AG04450 (cell line): ENCODE results near the gene EMILIN1. TPM values are rescaled to one million over a fixed set of nuclear protein-coding genes. Genes with fewer than 3 reads are reported as not detected.

Experiments
- CTCF ChIA-PET: fragments of 300-600, 350-600 bp; formaldehyde crosslinking; extraction: SDS; loops from one replicate; lab custom pipeline; 2022; ENCODE audit warnings: antibody characterized with exemption, inconsistent platforms; lab: Charles Lee
- POLR2A ChIA-PET: fragments of 350-600 bp; formaldehyde crosslinking; extraction: SDS; loops from one replicate; lab custom pipeline; 2021; ENCODE audit warnings: antibody characterized with exemption, inconsistent platforms; lab: Yijun Ruan, JAX
- DNase-seq: peaks from one replicate; pipeline ENCODE4 v3.0.0-alpha.2; 2011; ENCODE audit warnings: low read depth, low spot score
- H3K27ac ChIP-seq: one replicate; pipeline ENCODE4 v1.5.1; 2012; ENCODE audit warnings: low read depth, low read length, control low read depth
- H3K27me3 ChIP-seq: one replicate; pipeline ENCODE4 v1.6.0; 2012; ENCODE audit warnings: low read length; ENCODE audit not compliant: control insufficient read depth, insufficient read depth
- H3K4me3 ChIP-seq: 2 replicates; pipeline ENCODE4 v1.5.1; 2011; ENCODE audit warnings: mild to moderate bottlenecking, low read depth, low read length, control low read depth
- H3K9me3 ChIP-seq: 2 replicates; pipeline ENCODE4 v1.5.1; 2012; ENCODE audit warnings: low read length; ENCODE audit not compliant: control insufficient read depth, insufficient read depth
- polyA plus RNA-seq: library from polyadenylated mRNA; depleted of rRNA; stranded (reverse); fragments of >200 nt; gene quantifications from 2 replicates; pipeline ENCODE4 v1.2.3, GENCODE V29; 2011
- TF ChIP-seq, protein P1 (sequence below): IDR thresholded peaks from 2 replicates; pipeline ENCODE4 v1.5.1; 2011; ENCODE audit warnings: low read depth, low read length, control low read depth, inconsistent platforms

The EMILIN1 gene
- polyA plus RNA-seq, 1 experiment, result 68.3 TPM

DNA sequence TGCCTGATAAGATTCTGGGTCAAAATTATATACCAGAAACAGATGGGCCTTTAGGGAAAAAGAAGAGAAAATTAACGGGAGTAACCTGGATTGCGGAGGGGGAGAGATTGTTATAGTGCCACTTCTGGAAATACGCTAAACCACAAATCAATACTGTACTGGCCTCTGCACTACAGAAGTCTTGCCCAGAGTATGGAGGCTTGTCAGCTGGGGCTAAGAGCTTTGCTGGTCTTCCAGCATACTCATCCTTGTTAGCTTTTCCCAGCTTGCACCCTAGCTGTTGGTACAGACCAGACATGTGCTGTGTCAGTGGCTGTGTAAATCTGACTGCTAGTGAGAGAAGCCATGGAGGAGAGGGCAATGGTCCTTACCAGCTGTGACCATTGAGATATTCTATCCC lies 18.1 kb upstream of the EMILIN1 start:
- CTCF ChIA-PET, result no interaction called here

DNA sequence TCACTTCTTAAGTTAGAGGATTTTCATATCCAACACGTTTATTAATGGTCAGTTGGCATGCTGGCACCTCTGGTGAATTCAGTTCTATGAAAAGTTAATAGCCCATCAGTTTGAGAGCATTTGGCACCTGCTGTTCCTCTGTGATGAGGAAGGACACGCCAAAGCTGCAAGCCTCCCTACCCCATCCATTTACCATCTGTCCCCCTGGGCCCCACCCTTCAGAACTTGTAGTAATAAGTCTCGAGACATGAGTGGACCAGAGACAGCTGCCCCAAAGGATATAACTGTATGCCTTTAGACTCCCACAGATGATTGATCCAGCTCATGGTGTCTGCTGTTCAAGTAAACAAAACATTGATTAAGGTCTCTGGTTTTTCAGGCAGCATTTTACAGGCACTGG lies 13.3 kb upstream of the EMILIN1 start:
- CTCF ChIA-PET, result interaction anchor here (1.0 kb wide), 1 partner anchor 13 kb away, joined by 4 read pairs; the partner anchor contains the start of gene EMILIN1
- DNase-seq, result no peak
- Histone ChIP-seq H3K4me3 (no peak overlapping the region), H3K27me3 (no peaks in the 10 kb centered on the region), H3K9me3 (no peaks in the 10 kb centered on the region), H3K27ac (no peak overlapping the region)
- TF ChIP-seq, protein P1, sequence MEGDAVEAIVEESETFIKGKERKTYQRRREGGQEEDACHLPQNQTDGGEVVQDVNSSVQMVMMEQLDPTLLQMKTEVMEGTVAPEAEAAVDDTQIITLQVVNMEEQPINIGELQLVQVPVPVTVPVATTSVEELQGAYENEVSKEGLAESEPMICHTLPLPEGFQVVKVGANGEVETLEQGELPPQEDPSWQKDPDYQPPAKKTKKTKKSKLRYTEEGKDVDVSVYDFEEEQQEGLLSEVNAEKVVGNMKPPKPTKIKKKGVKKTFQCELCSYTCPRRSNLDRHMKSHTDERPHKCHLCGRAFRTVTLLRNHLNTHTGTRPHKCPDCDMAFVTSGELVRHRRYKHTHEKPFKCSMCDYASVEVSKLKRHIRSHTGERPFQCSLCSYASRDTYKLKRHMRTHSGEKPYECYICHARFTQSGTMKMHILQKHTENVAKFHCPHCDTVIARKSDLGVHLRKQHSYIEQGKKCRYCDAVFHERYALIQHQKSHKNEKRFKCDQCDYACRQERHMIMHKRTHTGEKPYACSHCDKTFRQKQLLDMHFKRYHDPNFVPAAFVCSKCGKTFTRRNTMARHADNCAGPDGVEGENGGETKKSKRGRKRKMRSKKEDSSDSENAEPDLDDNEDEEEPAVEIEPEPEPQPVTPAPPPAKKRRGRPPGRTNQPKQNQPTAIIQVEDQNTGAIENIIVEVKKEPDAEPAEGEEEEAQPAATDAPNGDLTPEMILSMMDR, result no peak
- POLR2A ChIA-PET, result interaction anchor here (0.5 to 1.1 kb wide), 3 partner anchors 16 to 246 kb away, joined by 3 to 4 read pairs (median 3); no protein-coding TSS in a partner anchor

More for the DNA sequence above, 18.1 kb upstream of the EMILIN1 start:
- POLR2A ChIA-PET, result interaction anchor here (0.7 to 3.0 kb wide), 6 partner anchors 10 to 51 kb away, joined by 3 to 10 read pairs (median 4); partner anchors contain the start of gene OST4
- H3K9me3 ChIP-seq, result no peaks in the 10 kb centered on the region
- no peak for DNase-seq
- no peak overlapping the region for H3K4me3 ChIP-seq
- H3K27me3 ChIP-seq, result no peaks in the 10 kb centered on the region
- H3K27ac ChIP-seq, result no peak overlapping the region
- TF ChIP-seq, protein P1, result no peak

DNA sequence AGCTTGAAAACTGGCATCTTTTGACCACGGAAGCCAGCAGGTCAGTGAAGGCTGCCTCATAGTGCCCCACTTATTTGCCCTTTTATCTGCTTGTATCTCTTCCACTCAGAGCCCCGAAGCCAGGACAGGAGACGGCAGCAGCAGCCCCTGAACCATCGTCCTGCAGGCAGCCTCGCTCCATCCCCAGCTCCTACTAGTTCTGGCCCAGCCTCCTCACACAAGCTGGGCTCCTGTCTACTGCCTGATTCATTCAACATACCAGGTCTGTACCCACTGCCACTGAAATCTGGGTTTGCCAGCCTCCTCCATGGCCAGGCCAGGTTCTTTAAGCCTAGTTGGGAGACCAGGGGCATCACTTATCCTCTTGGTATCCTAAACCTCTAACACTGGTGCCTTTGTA lies 11.0 kb upstream of the EMILIN1 start:
- no peaks in the 10 kb centered on the region for H3K27me3 ChIP-seq
- TF ChIP-seq, protein P1, result no peak
- no peak for DNase-seq
- peaks cover 2% of the 10 kb centered on the region; the same call in 1 of the 2 replicates for H3K9me3 ChIP-seq
- H3K4me3 ChIP-seq, result no peak overlapping the region
- CTCF ChIA-PET, result interaction anchor here (0.9 kb wide), 1 partner anchor 13 kb away, joined by 3 read pairs; no protein-coding TSS in a partner anchor
- POLR2A ChIA-PET, result interaction anchor here (0.7 to 1.6 kb wide), 4 partner anchors 8 to 17 kb away, joined by 4 to 8 read pairs (median 6); partner anchors contain the start of gene AGBL5
- H3K27ac ChIP-seq, result no peak overlapping the region

DNA sequence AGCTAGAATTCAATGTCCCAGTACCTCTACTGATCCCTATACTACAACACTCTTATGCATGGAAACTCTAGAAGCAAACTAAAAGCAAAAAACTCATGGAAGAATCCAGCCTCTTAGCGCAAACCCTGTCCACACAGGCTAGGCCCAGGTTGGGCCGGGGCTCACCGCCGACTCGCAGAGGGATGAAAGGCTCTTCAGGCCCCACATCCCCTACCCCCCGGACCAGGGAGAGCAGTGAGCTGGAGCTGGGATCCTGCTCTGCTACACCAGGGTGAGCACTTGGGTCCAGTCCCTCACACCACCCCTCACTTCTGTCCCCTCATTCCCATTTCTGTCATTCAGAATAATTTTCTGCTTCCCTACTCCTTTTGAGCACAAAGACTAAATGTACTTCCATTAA lies 9.0 kb upstream of the EMILIN1 start:
- peaks cover 2% of the 10 kb centered on the region; the same call in 1 of the 2 replicates for H3K9me3 ChIP-seq
- DNase-seq, result no peak
- POLR2A ChIA-PET, result interaction anchor here (1.4 kb wide), 1 partner anchor 18 kb away, joined by 4 read pairs; the partner anchor contains the start of gene AGBL5
- H3K27me3 ChIP-seq, result no peaks in the 10 kb centered on the region
- peak overlapping the region; percentile 42 for H3K4me3 ChIP-seq
- TF ChIP-seq, protein P1, result no peak
- CTCF ChIA-PET, result interaction anchor here (1.3 to 1.4 kb wide), 2 partner anchors 107 to 234 kb away, joined by 3 to 6 read pairs; no protein-coding TSS in a partner anchor
- H3K27ac ChIP-seq, result no peak overlapping the region

DNA sequence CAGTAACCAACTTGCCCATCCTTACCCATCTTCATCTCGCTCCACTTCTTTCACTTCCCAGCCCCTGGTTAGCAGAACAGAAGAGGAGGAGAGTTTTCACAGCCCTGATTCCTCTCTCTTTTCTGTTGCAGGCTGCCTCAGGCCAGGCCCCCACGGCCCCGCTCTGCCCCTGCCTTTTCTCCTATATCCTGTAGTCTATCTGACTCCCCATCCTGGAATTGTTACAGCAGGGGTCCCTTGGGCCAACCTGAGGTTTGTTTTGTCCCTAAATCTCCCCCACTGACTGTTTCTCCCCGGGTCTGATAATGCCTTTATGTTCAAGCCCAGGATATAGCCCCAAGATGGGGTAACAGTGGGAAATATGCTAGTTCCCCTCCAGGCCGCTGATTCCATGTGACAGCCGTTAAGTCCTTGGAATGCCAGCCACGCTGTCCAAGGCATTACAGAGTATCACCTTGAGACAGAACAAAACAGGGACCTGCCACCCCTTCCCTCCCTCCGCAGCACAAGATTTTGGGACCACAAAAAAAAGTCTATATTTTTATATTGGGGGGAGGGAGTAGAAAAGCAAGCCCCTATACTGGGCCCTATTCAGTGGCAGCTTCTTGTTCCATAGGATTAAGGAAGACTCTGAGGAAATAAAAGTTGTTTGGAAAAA lies 8.3 kb upstream of the EMILIN1 start:
- CTCF ChIA-PET, result interaction anchor here (1.9 kb wide), 1 partner anchor 11 kb away, joined by 6 read pairs; no protein-coding TSS in a partner anchor
- POLR2A ChIA-PET, result interaction anchor here (0.5 to 1.4 kb wide), 2 partner anchors 11 to 18 kb away, joined by 4 to 5 read pairs; partner anchors contain the start of gene AGBL5
- TF ChIP-seq, protein P1, result no peak
- H3K27me3 ChIP-seq, result no peaks in the 10 kb centered on the region
- H3K4me3 ChIP-seq, result peak overlapping the region; percentile 96
- DNase-seq, result no peak
- peaks cover 2% of the 10 kb centered on the region; the same call in 1 of the 2 replicates for H3K9me3 ChIP-seq
- H3K27ac ChIP-seq, result peak overlapping the region; percentile 11
